PC-3 (cell line): ENCODE results near the gene SRGAP1. TPM values are rescaled to one million over a fixed set of nuclear protein-coding genes. Genes with fewer than 3 reads are reported as not detected.

Source experiments
- ATAC-seq: fragments of 200-7000 bp; cut with Tn5 transposase; 2 replicates; pipeline ENCODE4 v1.9.1; 2020; ENCODE audit warnings: mild to moderate bottlenecking, moderate library complexity
- BruUV-seq: library from RNA; stranded (reverse); fragments of 400-500 nt; replicated peaks from 2 replicates; lab custom pipeline; 2021; lab: Mats Ljungman, UMichigan
- CTCF ChIA-PET: fragments of 300-600 bp; sonication (Branson Sonifier 250); formaldehyde crosslinking; loops from one replicate; lab custom pipeline; 2022; ENCODE audit warnings: antibody characterized with exemption; lab: Charles Lee
- POLR2A ChIA-PET: fragments of 300-600 bp; sonication (Branson Sonifier 250); formaldehyde crosslinking; loops from one replicate; lab custom pipeline; 2022; ENCODE audit warnings: antibody characterized with exemption; ENCODE audit not compliant: unreplicated experiment; lab: Charles Lee
- DNase-seq: peaks from one replicate; pipeline ENCODE4 v3.0.0-alpha.2; 2015
- H2AFZ ChIP-seq: fragments of 300-600 bp; sonication (generic); 2 replicates; pipeline ENCODE4 v1.6.0; 2016; ENCODE audit warnings: antibody characterized with exemption, low read length
- H3F3A ChIP-seq: fragments of 300-600 bp; sonication (generic); one replicate; pipeline ENCODE4 v1.6.0; 2017; ENCODE audit warnings: antibody characterized with exemption, low read length, control low read depth, mild to moderate bottlenecking; ENCODE audit not compliant: unreplicated experiment
- H3K27ac ChIP-seq: fragments of 300-600 bp; sonication (generic); 2 replicates; pipeline ENCODE4 v1.5.1; 2016; ENCODE audit warnings: mild to moderate bottlenecking, low read length
- H3K27me3 ChIP-seq: fragments of 300-600 bp; sonication (generic); 2 replicates; pipeline ENCODE4 v1.6.1; 2016; ENCODE audit warnings: low read length, mixed read lengths
- H3K36me3 ChIP-seq: fragments of 300-600 bp; sonication (generic); 2 replicates; pipeline ENCODE4 v1.6.1; 2016; ENCODE audit warnings: low read depth, mixed run types, low read length, mixed read lengths
- H3K4me1 ChIP-seq: fragments of 300-600 bp; sonication (generic); 2 replicates; pipeline ENCODE4 v1.5.1; 2016; ENCODE audit warnings: low read length; ENCODE audit not compliant: insufficient read depth
- H3K4me2 ChIP-seq: fragments of 300-600 bp; sonication (generic); 2 replicates; pipeline ENCODE4 v1.6.0; 2016; ENCODE audit warnings: low read length
- H3K4me3 ChIP-seq: fragments of 300-600 bp; sonication (generic); 2 replicates; pipeline ENCODE4 v1.5.1; 2016; ENCODE audit warnings: mild to moderate bottlenecking, low read length, mixed read lengths
- H3K79me2 ChIP-seq: fragments of 300-600 bp; sonication (generic); 2 replicates; pipeline ENCODE4 v1.6.1; 2017; ENCODE audit warnings: low read length, mixed read lengths
- H3K9ac ChIP-seq: fragments of 300-600 bp; sonication (generic); 2 replicates; pipeline ENCODE4 v1.6.0; 2016; ENCODE audit warnings: mild to moderate bottlenecking, low read length
- H3K9me2 ChIP-seq: fragments of 300-600 bp; sonication (generic); replicated peaks from 2 replicates; pipeline ENCODE4 v1.6.1; 2016; ENCODE audit warnings: mixed run types, low read length, mixed read lengths
- H3K9me3 ChIP-seq: fragments of 300-600 bp; sonication (generic); 2 replicates; pipeline ENCODE4 v1.6.1; 2016; ENCODE audit warnings: low read length, mixed read lengths
- H4K20me1 ChIP-seq: fragments of 300-600 bp; sonication (generic); 2 replicates; pipeline ENCODE4 v1.6.1; 2016; ENCODE audit warnings: low read length, mixed read lengths
- CTCF ChIP-seq: fragments of 300-600 bp; sonication (generic); conservative IDR thresholded peaks from 2 replicates; pipeline ENCODE4 v1.5.1; 2017; ENCODE audit warnings: antibody characterized with exemption, low read depth, mild to moderate bottlenecking, low read length
- EZH2 ChIP-seq: fragments of 300-600 bp; sonication (generic); IDR thresholded peaks from one replicate; pipeline ENCODE4 v1.6.1; 2017; ENCODE audit warnings: antibody characterized with exemption, mild to moderate bottlenecking, low read length; ENCODE audit not compliant: unreplicated experiment
- EZH2phosphoT487 ChIP-seq: fragments of 300-600 bp; sonication (generic); IDR thresholded peaks from 2 replicates; pipeline ENCODE4 v1.6.1; 2018; ENCODE audit warnings: mild to moderate bottlenecking, antibody characterized with exemption, low read length, borderline replicate concordance
- intact Hi-C: fragments of 100-400 bp; cut with micrococcal nuclease; formaldehyde crosslinking; loops from 2 replicates; pipeline ENCODE4 v1.9.0; 2023
- total RNA-seq: library from RNA; depleted of rRNA; stranded (reverse); fragments of >200 nt; gene quantifications from 2 replicates; pipeline ENCODE4 v1.2.3, GENCODE V29; 2014

The SRGAP1 gene
- total RNA-seq, 1 experiment from 2014 or later = 11.0 TPM

GRCh38 chr12:64122995-64123394 lies 278.5 kb downstream of the SRGAP1 start:
- H2AFZ ChIP-seq = no peak overlapping the region
- no peaks in the 10 kb centered on the region for H3K79me2 ChIP-seq
- H3F3A ChIP-seq = no peaks in the 10 kb centered on the region
- H3K9me2 ChIP-seq = no peaks in the 10 kb centered on the region
- DNase-seq = no peak
- H3K9me3 ChIP-seq = no peaks in the 10 kb centered on the region
- peaks cover 16% of the 10 kb centered on the region; the same call in 1 of the 2 replicates for H3K36me3 ChIP-seq
- POLR2A ChIA-PET = no interaction called here
- H3K9ac ChIP-seq = no peak overlapping the region
- no peak overlapping the region for H3K4me3 ChIP-seq
- no peak overlapping the region for H3K27ac ChIP-seq
- no TSS peak for BruUV-seq
- H3K27me3 ChIP-seq = no peaks in the 10 kb centered on the region
- intact Hi-C loops = no loop called here
- H3K4me1 ChIP-seq = peaks cover 12% of the 10 kb centered on the region
- no peak for ATAC-seq
- H3K4me2 ChIP-seq = no peak overlapping the region
- no peaks in the 10 kb centered on the region for H4K20me1 ChIP-seq
- CTCF ChIA-PET = no interaction called here
- no peak for TF ChIP-seq EZH2phosphoT487
- TF ChIP-seq EZH2 = no peak
- TF ChIP-seq CTCF = no peak

- H3K4me3 ChIP-seq = no peak overlapping the region
- CTCF ChIA-PET = no interaction called here
- DNase-seq = no peak
- peaks cover 12% of the 10 kb centered on the region for H3K4me1 ChIP-seq
- intact Hi-C loops = no loop called here
- H3K9me3 ChIP-seq = no peaks in the 10 kb centered on the region
- TF ChIP-seq EZH2phosphoT487 (no peak), CTCF (no peak), EZH2 (no peak)
- H2AFZ ChIP-seq = no peak overlapping the region
- no peak overlapping the region for H3K9ac ChIP-seq
- no peak overlapping the region for H3K4me2 ChIP-seq
- POLR2A ChIA-PET = no interaction called here
- H3F3A ChIP-seq = no peaks in the 10 kb centered on the region
- BruUV-seq = no TSS peak
- H3K79me2 ChIP-seq = no peaks in the 10 kb centered on the region
- H3K9me2 ChIP-seq = no peaks in the 10 kb centered on the region
- H3K36me3 ChIP-seq = peaks cover 16% of the 10 kb centered on the region; the same call in 1 of the 2 replicates
- H3K27ac ChIP-seq = no peak overlapping the region
- no peak for ATAC-seq
- no peaks in the 10 kb centered on the region for H4K20me1 ChIP-seq
- no peaks in the 10 kb centered on the region for H3K27me3 ChIP-seq
Observed at GRCh38 chr12:64123448-64123847, 278.9 kb downstream of the SRGAP1 start.

GRCh38 chr12:64124511-64125197 lies 280.2 kb downstream of the SRGAP1 start:
- H3K36me3 ChIP-seq = peaks cover 23% of the 10 kb centered on the region; the same call in 1 of the 2 replicates
- no peaks in the 10 kb centered on the region for H3K9me3 ChIP-seq
- H3K79me2 ChIP-seq = no peaks in the 10 kb centered on the region
- no peak for ATAC-seq
- intact Hi-C loops = no loop called here
- no peak overlapping the region for H3K27ac ChIP-seq
- no peaks in the 10 kb centered on the region for H3K9me2 ChIP-seq
- H3F3A ChIP-seq = no peaks in the 10 kb centered on the region
- no peak overlapping the region for H3K4me2 ChIP-seq
- CTCF ChIA-PET = no interaction called here
- H2AFZ ChIP-seq = no peak overlapping the region
- no peak for TF ChIP-seq EZH2phosphoT487
- TF ChIP-seq EZH2 = no peak
- no peak for TF ChIP-seq CTCF
- no peaks in the 10 kb centered on the region for H3K27me3 ChIP-seq
- H3K4me3 ChIP-seq = no peak overlapping the region
- no TSS peak for BruUV-seq
- no peak for DNase-seq
- POLR2A ChIA-PET = no interaction called here
- no peaks in the 10 kb centered on the region for H4K20me1 ChIP-seq
- H3K4me1 ChIP-seq = peaks cover 12% of the 10 kb centered on the region
- no peak overlapping the region for H3K9ac ChIP-seq
